ENCODE measurements around the gene FNTB. TPM values are rescaled to one million over a fixed set of nuclear protein-coding genes. Genes with fewer than 3 reads are reported as not detected.

Gene FNTB
- polyA plus RNA-seq, 1 donor from 2014 or later = 6.7 TPM

DNA sequence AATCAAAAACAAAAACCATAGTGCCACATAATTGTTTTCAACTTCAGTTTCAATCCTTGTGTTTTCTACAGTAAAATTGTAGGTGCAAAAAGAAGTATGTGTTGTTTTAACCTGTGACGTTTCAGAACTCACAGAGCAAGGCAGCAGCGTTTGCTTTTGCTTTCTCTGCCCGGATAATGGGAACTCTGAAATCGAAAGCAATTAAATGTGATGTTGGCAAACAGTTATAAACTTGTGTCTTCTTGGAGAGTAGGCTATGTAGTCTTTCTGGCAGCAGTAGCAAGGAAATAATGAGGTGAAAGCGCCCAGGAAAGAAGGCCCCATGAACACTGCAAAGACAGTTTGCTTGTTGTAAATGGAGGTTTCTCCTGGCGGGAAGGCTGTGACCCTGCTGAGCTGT lies 39.1 kb downstream of the FNTB start:
- TF ChIP-seq RAD21 (conservative IDR thresholded peaks at IDR 0.05) (no peak), TAF1 (IDR thresholded peaks at IDR 0.05; ENCODE audit: low read depth) (no peak), MXI1 (conservative IDR thresholded peaks at IDR 0.05; ENCODE audit: poor library complexity, severe bottlenecking) (no peak), POLR2AphosphoS5 (IDR thresholded peaks at IDR 0.05) (no peak), REST (IDR thresholded peaks at IDR 0.05; ENCODE audit: borderline replicate concordance) (no peak), EP300 (conservative IDR thresholded peaks at IDR 0.05; ENCODE audit: poor library complexity, severe bottlenecking) (no peak), SMC3 (conservative IDR thresholded peaks at IDR 0.05; ENCODE audit: poor library complexity) (no peak), EZH2 (IDR thresholded peaks at IDR 0.05; ENCODE audit: borderline replicate concordance, insufficient read depth, low read length, poor library complexity, severe bottlenecking) (no peak)
- TF ChIP-seq, protein P1, sequence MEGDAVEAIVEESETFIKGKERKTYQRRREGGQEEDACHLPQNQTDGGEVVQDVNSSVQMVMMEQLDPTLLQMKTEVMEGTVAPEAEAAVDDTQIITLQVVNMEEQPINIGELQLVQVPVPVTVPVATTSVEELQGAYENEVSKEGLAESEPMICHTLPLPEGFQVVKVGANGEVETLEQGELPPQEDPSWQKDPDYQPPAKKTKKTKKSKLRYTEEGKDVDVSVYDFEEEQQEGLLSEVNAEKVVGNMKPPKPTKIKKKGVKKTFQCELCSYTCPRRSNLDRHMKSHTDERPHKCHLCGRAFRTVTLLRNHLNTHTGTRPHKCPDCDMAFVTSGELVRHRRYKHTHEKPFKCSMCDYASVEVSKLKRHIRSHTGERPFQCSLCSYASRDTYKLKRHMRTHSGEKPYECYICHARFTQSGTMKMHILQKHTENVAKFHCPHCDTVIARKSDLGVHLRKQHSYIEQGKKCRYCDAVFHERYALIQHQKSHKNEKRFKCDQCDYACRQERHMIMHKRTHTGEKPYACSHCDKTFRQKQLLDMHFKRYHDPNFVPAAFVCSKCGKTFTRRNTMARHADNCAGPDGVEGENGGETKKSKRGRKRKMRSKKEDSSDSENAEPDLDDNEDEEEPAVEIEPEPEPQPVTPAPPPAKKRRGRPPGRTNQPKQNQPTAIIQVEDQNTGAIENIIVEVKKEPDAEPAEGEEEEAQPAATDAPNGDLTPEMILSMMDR (IDR thresholded peaks at IDR 0.05; ENCODE audit: poor library complexity, severe bottlenecking) = no peak
- H3K27ac ChIP-seq (ENCODE audit: low read length) = no peak overlapping the region
- no peaks in the 10 kb centered on the region for H3K36me3 ChIP-seq (ENCODE audit: insufficient read depth, low read length)
- H2AFZ ChIP-seq (ENCODE audit: low read depth, low read length) = no peak overlapping the region
- no peaks in the 10 kb centered on the region for H3F3A ChIP-seq (ENCODE audit: insufficient read depth, low read length, poor library complexity, severe bottlenecking)
- H3K9ac ChIP-seq (ENCODE audit: low read length) = no peak overlapping the region
- no peak overlapping the region for H3K4me3 ChIP-seq (ENCODE audit: low read length)
- H4K20me1 ChIP-seq (ENCODE audit: insufficient read depth) = no peaks in the 10 kb centered on the region
- H3K4me2 ChIP-seq (ENCODE audit: low read length) = no peak overlapping the region
- H3K27me3 ChIP-seq (ENCODE audit: insufficient read depth, low read depth, low read length) = no peaks in the 10 kb centered on the region
- H3K9me3 ChIP-seq (ENCODE audit: low read length) = no peaks in the 10 kb centered on the region
- H3K79me2 ChIP-seq (replicated peaks; ENCODE audit: insufficient read depth, low read length) = no peaks in the 10 kb centered on the region
- no peaks in the 10 kb centered on the region for H3K9me2 ChIP-seq (ENCODE audit: insufficient read depth, low read length)

- Histone ChIP-seq H3K4me3 (ENCODE audit: low read length) (no peak overlapping the region), H3K79me2 (replicated peaks; ENCODE audit: insufficient read depth, low read length) (no peaks in the 10 kb centered on the region), H3K27ac (ENCODE audit: low read length) (no peak overlapping the region), H3K27me3 (ENCODE audit: insufficient read depth, low read depth, low read length) (no peaks in the 10 kb centered on the region), H3F3A (ENCODE audit: insufficient read depth, low read length, poor library complexity, severe bottlenecking) (no peaks in the 10 kb centered on the region), H3K9me2 (ENCODE audit: insufficient read depth, low read length) (no peaks in the 10 kb centered on the region), H3K9me3 (ENCODE audit: low read length) (no peaks in the 10 kb centered on the region), H3K4me2 (ENCODE audit: low read length) (no peak overlapping the region), H3K36me3 (ENCODE audit: insufficient read depth, low read length) (no peaks in the 10 kb centered on the region), H3K9ac (ENCODE audit: low read length) (no peak overlapping the region), H2AFZ (ENCODE audit: low read depth, low read length) (no peak overlapping the region), H4K20me1 (ENCODE audit: insufficient read depth) (no peaks in the 10 kb centered on the region)
- TF ChIP-seq, protein P1 (IDR thresholded peaks at IDR 0.05; ENCODE audit: poor library complexity, severe bottlenecking) = no peak
- TF ChIP-seq POLR2AphosphoS5 (IDR thresholded peaks at IDR 0.05) (no peak), REST (IDR thresholded peaks at IDR 0.05; ENCODE audit: borderline replicate concordance) (no peak), SMC3 (conservative IDR thresholded peaks at IDR 0.05; ENCODE audit: poor library complexity) (no peak), EP300 (conservative IDR thresholded peaks at IDR 0.05; ENCODE audit: poor library complexity, severe bottlenecking) (no peak), EZH2 (IDR thresholded peaks at IDR 0.05; ENCODE audit: borderline replicate concordance, insufficient read depth, low read length, poor library complexity, severe bottlenecking) (no peak), TAF1 (IDR thresholded peaks at IDR 0.05; ENCODE audit: low read depth) (no peak), MXI1 (conservative IDR thresholded peaks at IDR 0.05; ENCODE audit: poor library complexity, severe bottlenecking) (no peak), RAD21 (conservative IDR thresholded peaks at IDR 0.05) (no peak)
These were observed 39.8 kb downstream of the FNTB start for GRCh38 chr14:65026526-65026925.
